H1 (cell line): ENCODE data around the gene SHISA6. TPM values are rescaled to one million over a fixed set of nuclear protein-coding genes. Genes with fewer than 3 reads are reported as not detected.

ENCODE experiments used
- CTCF ChIA-PET: fragments of 300-600 bp; sonication (Branson Sonifier 250); formaldehyde crosslinking; loops from one replicate; lab custom pipeline; 2021; ENCODE audit not compliant: partially characterized antibody; lab: Charles Lee
- POLR2A ChIA-PET: fragments of 300-600 bp; sonication (Branson Sonifier 250); formaldehyde crosslinking; loops from one replicate; lab custom pipeline; 2021; ENCODE audit warnings: inconsistent platforms; ENCODE audit not compliant: partially characterized antibody; lab: Charles Lee
- DNase-seq, 2 experiments: peaks; one replicate each; pipeline versions ENCODE4 v3.0.0 to v3.0.0-alpha.2; 2010 to 2022; ENCODE audit warnings: low spot score in 2 of 2, low read depth in 1 of 2, mixed read lengths in 1 of 2
- FAIRE-seq: peaks from 2 replicates; lab custom pipeline; 2011; peaks lifted over from hg19 to GRCh38; lab: Jason Lieb, UNC
- H2AFZ ChIP-seq: 2 replicates; pipeline ENCODE4 v1.8.1; 2012; ENCODE audit warnings: low read length, inconsistent platforms
- H2AK5ac ChIP-seq: 2 replicates; pipeline ENCODE4 v1.6.1; 2013; ENCODE audit warnings: low read depth, low read length
- H2BK120ac ChIP-seq: replicated peaks from 2 replicates; pipeline ENCODE3; 2013; ENCODE audit warnings: low read depth, low read length, inconsistent platforms
- H2BK12ac ChIP-seq: 2 replicates; pipeline ENCODE4 v1.6.1; 2013; ENCODE audit warnings: low read depth, low read length
- H2BK15ac ChIP-seq: 2 replicates; pipeline ENCODE4 v1.6.1; 2013; ENCODE audit warnings: low read length
- H2BK20ac ChIP-seq: 2 replicates; pipeline ENCODE4 v1.6.1; 2013; ENCODE audit warnings: low read length
- H2BK5ac ChIP-seq: 2 replicates; pipeline ENCODE4 v1.6.1; 2013; ENCODE audit warnings: low read depth, low read length
- H3K14ac ChIP-seq: 2 replicates; pipeline ENCODE4 v1.6.1; 2013; ENCODE audit warnings: inconsistent platforms; ENCODE audit not compliant: insufficient read length
- H3K18ac ChIP-seq: 2 replicates; pipeline ENCODE4 v1.6.1; 2013; ENCODE audit warnings: low read length; ENCODE audit errors: extremely low read depth
- H3K23ac ChIP-seq: 2 replicates; pipeline ENCODE4 v1.6.1; 2013; ENCODE audit warnings: inconsistent platforms; ENCODE audit not compliant: insufficient read length
- H3K23me2 ChIP-seq: 2 replicates; pipeline ENCODE4 v1.6.1; 2013; ENCODE audit warnings: low read depth, low read length
- H3K27ac ChIP-seq: 2 replicates; pipeline ENCODE4 v1.6.1; 2011; ENCODE audit warnings: low read depth, low read length, inconsistent platforms
- H3K27me3 ChIP-seq, 4 experiments: replicated peaks in 1 of 4; 1 replicate in 1 of 4; 2 replicates in 3 of 4; pipeline versions ENCODE4 v1.6.1 to v1.8.1; 2011 to 2013; ENCODE audit warnings: low read length in 3 of 4, mild to moderate bottlenecking in 3 of 4, inconsistent platforms in 2 of 4, mixed read lengths in 2 of 4, moderate library complexity in 1 of 4; ENCODE audit not compliant: control insufficient read depth in 3 of 4, insufficient read depth in 3 of 4; ENCODE audit errors: extremely low read depth in 1 of 4
- H3K36me3 ChIP-seq, 4 experiments: 2 replicates each; pipeline versions ENCODE4 v1.6.1 to v1.8.1; 2011 to 2013; ENCODE audit warnings: mild to moderate bottlenecking in 4 of 4, low read length in 3 of 4, moderate library complexity in 2 of 4, control low read depth in 1 of 4, inconsistent platforms in 1 of 4; ENCODE audit not compliant: insufficient read depth in 4 of 4, control insufficient read depth in 2 of 4
- H3K4ac ChIP-seq: replicated peaks from 2 replicates; pipeline ENCODE3; 2013; ENCODE audit warnings: low read length, low read depth, mixed read lengths, inconsistent platforms; ENCODE audit not compliant: insufficient read length
- H3K4me1 ChIP-seq, 4 experiments: replicated peaks in 1 of 4; 1 replicate in 1 of 4; 2 replicates in 3 of 4; pipeline versions ENCODE4 v1.6.1 to v1.8.1; 2011 to 2013; ENCODE audit warnings: low read length in 3 of 4, inconsistent platforms in 2 of 4, mixed read lengths in 1 of 4; ENCODE audit not compliant: insufficient read depth in 4 of 4, control insufficient read depth in 3 of 4
- H3K4me2 ChIP-seq, 2 experiments: 2 replicates each; pipeline versions ENCODE4 v1.6.1 to v1.8.1; 2011 to 2013; ENCODE audit warnings: low read depth in 2 of 2, low read length in 2 of 2, control low read depth in 1 of 2, inconsistent platforms in 1 of 2, mild to moderate bottlenecking in 1 of 2; ENCODE audit not compliant: insufficient read depth in 1 of 2
- H3K4me3 ChIP-seq, 4 experiments: fragments of 200-600, 300-600 bp in 1 of 4; sonication (generic), shearing (Covaris generic), sonication (Bioruptor Twin) in 1 of 4; 2 replicates each; pipeline versions ENCODE4 v1.5.1 to v1.8.1; 2011 to 2016; ENCODE audit warnings: low read length in 4 of 4, low read depth in 3 of 4, control low read depth in 2 of 4, inconsistent platforms in 2 of 4, mild to moderate bottlenecking in 2 of 4, mixed read lengths in 1 of 4, moderate library complexity in 1 of 4; ENCODE audit not compliant: insufficient read depth in 2 of 4; ENCODE audit errors: extremely low read depth in 1 of 4
- H3K56ac ChIP-seq: replicated peaks from 2 replicates; pipeline ENCODE3; 2013; ENCODE audit warnings: low read depth, mild to moderate bottlenecking, mixed read lengths, low read length, inconsistent platforms; ENCODE audit not compliant: insufficient read length
- H3K79me1 ChIP-seq: 2 replicates; pipeline ENCODE4 v1.6.1; 2013; ENCODE audit warnings: low read depth, low read length, control low read depth
- H3K79me2 ChIP-seq, 2 experiments: 2 replicates each; pipeline versions ENCODE4 v1.6.1 to v1.8.1; 2012 to 2013; ENCODE audit warnings: low read length in 2 of 2, mild to moderate bottlenecking in 2 of 2, inconsistent platforms in 1 of 2; ENCODE audit not compliant: insufficient read depth in 2 of 2, control insufficient read depth in 1 of 2
- H3K9ac ChIP-seq, 4 experiments: replicated peaks in 1 of 4; 1 replicate in 1 of 4; 2 replicates in 3 of 4; pipeline versions ENCODE4 v1.6.1 to v1.8.1; 2011 to 2013; ENCODE audit warnings: low read depth in 3 of 4, low read length in 3 of 4, control low read depth in 2 of 4, mild to moderate bottlenecking in 2 of 4, moderate library complexity in 2 of 4, inconsistent platforms in 1 of 4; ENCODE audit errors: extremely low read depth in 1 of 4
- H3K9me3 ChIP-seq, 2 experiments: 2 replicates each; pipeline versions ENCODE4 v1.6.1 to v1.8.1; 2012 to 2013; ENCODE audit warnings: mild to moderate bottlenecking in 2 of 2, moderate library complexity in 2 of 2, control low read depth in 1 of 2, inconsistent platforms in 1 of 2, low read depth in 1 of 2, low read length in 1 of 2, mixed read lengths in 1 of 2; ENCODE audit not compliant: insufficient read depth in 2 of 2
- H4K20me1 ChIP-seq, 2 experiments: replicated peaks in 1 of 2; 2 replicates each; pipeline versions ENCODE3 to v1.8.1; 2011 to 2013; ENCODE audit warnings: inconsistent platforms in 2 of 2, low read length in 2 of 2, mild to moderate bottlenecking in 1 of 2; ENCODE audit not compliant: insufficient read depth in 2 of 2, control insufficient read depth in 1 of 2
- H4K5ac ChIP-seq: 2 replicates; pipeline ENCODE4 v1.6.1; 2013; ENCODE audit warnings: low read length, low read depth, mixed read lengths, inconsistent platforms; ENCODE audit not compliant: insufficient read length
- H4K8ac ChIP-seq: 2 replicates; pipeline ENCODE4 v1.8.0; 2013; ENCODE audit warnings: mild to moderate bottlenecking, moderate library complexity, low read length, inconsistent platforms; ENCODE audit not compliant: insufficient read depth; ENCODE audit errors: extremely low read depth
- H4K91ac ChIP-seq: replicated peaks from 2 replicates; pipeline ENCODE3; 2013; ENCODE audit warnings: low read length, mixed read lengths, inconsistent platforms; ENCODE audit not compliant: insufficient read length
- JUND ChIP-seq: IDR thresholded peaks from 2 replicates; pipeline ENCODE4 v1.6.1; 2011; ENCODE audit warnings: mild to moderate bottlenecking, improper control_type of control experiment, low read length
- POU5F1 ChIP-seq: IDR thresholded peaks from 2 replicates; pipeline ENCODE4 v1.6.1; 2011; ENCODE audit warnings: low read depth, mild to moderate bottlenecking, low read length, moderate library complexity
- SRF ChIP-seq: IDR thresholded peaks from 2 replicates; pipeline ENCODE4 v1.6.1; 2011; ENCODE audit warnings: mild to moderate bottlenecking, low read depth, low read length, moderate library complexity
- TAF7 ChIP-seq: optimal IDR thresholded peaks from 2 replicates; pipeline ENCODE3; 2011; ENCODE audit warnings: low read depth, mild to moderate bottlenecking, inconsistent platforms, low read length, moderate library complexity, borderline replicate concordance
- WGBS, 2 experiments: shearing (Covaris generic) in 1 of 2; methylation state at CpG; one replicate each; pipeline versions ENCODE4 v1.1.6 to v1.1.7; 2013 to 2015; ENCODE audit warnings: low lambda C conversion rate in 2 of 2, mixed read lengths in 2 of 2, inconsistent platforms in 1 of 2, low coverage in 1 of 2, missing lambda C conversion rate in 1 of 2; ENCODE audit not compliant: insufficient replicate concordance in 2 of 2, insufficient coverage in 1 of 2, insufficient read length in 1 of 2; ENCODE audit errors: extremely low coverage in 1 of 2, missing lambda C conversion rate in 1 of 2; 5-methylcytosine and 5-hydroxymethylcytosine counted together
- polyA plus RNA-seq, 7 experiments: library from polyadenylated mRNA; depleted of rRNA in 3 of 7; stranded (reverse) in 5 of 7; unstranded in 2 of 7; fragments of >200 nt in 5 of 7; fragments of 200-250 nt in 2 of 7; gene quantifications; 1 replicate in 5 of 7; 2 replicates in 1 of 7; 4 replicates in 1 of 7; pipeline versions ENCODE4 v1.2.1 to v1.2.3, GENCODE V29; 2011 to 2013; ENCODE audit warnings: missing spikeins in 2 of 7, mixed read lengths in 2 of 7
- total RNA-seq: library from RNA; stranded (reverse); fragmentation: NEBNext Ultra II Directional; extraction: Animal tissue kit (Norgen Biotek cat#: 25700); gene quantifications from 2 replicates; pipeline ENCODE4 v1.2.1, GENCODE V29; 2021

SHISA6 gene
- total and polyA plus RNA-seq, 2 of the 8 experiments (the other 6 are each of a cell fraction or from before 2014, with no cell fraction given), result 2.9 to 4.8 TPM

DNA sequence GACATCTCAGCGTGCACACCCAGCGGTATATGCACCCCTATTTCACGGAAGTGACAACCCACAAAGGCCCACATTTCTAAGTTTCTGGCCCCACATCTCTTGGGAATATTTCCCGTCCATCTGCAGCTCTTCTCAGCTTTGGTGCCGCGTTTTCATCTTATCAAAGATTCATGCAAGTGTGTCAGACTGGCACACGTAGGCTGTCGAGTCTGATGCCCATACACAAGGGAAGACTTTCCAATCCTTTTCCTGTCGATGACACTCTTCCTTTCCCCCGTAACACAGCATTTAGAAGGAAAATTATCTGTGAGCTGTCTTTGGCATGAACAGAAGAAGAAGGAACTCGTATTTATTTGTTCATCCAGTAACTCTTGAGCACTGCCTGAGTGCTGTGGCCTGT lies 83.0 kb downstream of the SHISA6 start:
- H3K4ac ChIP-seq, result no peak overlapping the region
- no peak overlapping the region for H4K5ac ChIP-seq
- H3K4me3 ChIP-seq, result no peak overlapping the region
- no peaks in the 10 kb centered on the region for H3K79me2 ChIP-seq
- H3K27ac ChIP-seq, result no peak overlapping the region
- no peak overlapping the region for H3K18ac ChIP-seq
- H3K14ac ChIP-seq, result no peak overlapping the region
- H3K4me1 ChIP-seq, result no peaks in the 10 kb centered on the region
- no peak overlapping the region for H2BK12ac ChIP-seq
- no peak overlapping the region for H3K4me2 ChIP-seq
- DNase-seq, result no peak
- FAIRE-seq, result no peak
- H2BK20ac ChIP-seq, result no peak overlapping the region
- no peak overlapping the region for H2BK15ac ChIP-seq
- no peaks in the 10 kb centered on the region for H3K9me3 ChIP-seq
- no peaks in the 10 kb centered on the region for H3K79me1 ChIP-seq
- H2BK120ac ChIP-seq, result no peak overlapping the region
- no peak overlapping the region for H3K23ac ChIP-seq
- H3K27me3 ChIP-seq, result no peaks in the 10 kb centered on the region
- H3K56ac ChIP-seq, result no peak overlapping the region
- H4K91ac ChIP-seq, result no peak overlapping the region
- no peak overlapping the region for H2AK5ac ChIP-seq
- ChIA-PET POLR2A (no interaction called here), CTCF (interaction anchor here (0.9 to 1.3 kb wide), 3 partner anchors 15 to 29 kb away, joined by 3 to 4 read pairs (median 3); no protein-coding TSS in a partner anchor)
- 91% methylated on average over 11 of the region's 11 CpGs; no CpG with 5 or more reads in 1 of the 2 experiments for WGBS, 2 experiments
- H2AFZ ChIP-seq, result no peak overlapping the region
- no peak overlapping the region for H2BK5ac ChIP-seq
- no peaks in the 10 kb centered on the region for H3K36me3 ChIP-seq
- H3K9ac ChIP-seq, result no peak overlapping the region
- no peaks in the 10 kb centered on the region for H3K23me2 ChIP-seq
- H4K20me1 ChIP-seq, result no peaks in the 10 kb centered on the region
- no peak overlapping the region for H4K8ac ChIP-seq
- TF ChIP-seq SRF (no peak), TAF7 (no peak), JUND (no peak), POU5F1 (no peak)
